ENCODE measurements around the gene BRD3OS. TPM values are rescaled to one million over a fixed set of nuclear protein-coding genes. Genes with fewer than 3 reads are reported as not detected.
A peak's percentile ranks its signal among the peaks of the same experiment; 100 is the strongest.

BRD3OS gene
- total RNA-seq, 1 experiment from 2014 or later = 16.2 TPM

DNA sequence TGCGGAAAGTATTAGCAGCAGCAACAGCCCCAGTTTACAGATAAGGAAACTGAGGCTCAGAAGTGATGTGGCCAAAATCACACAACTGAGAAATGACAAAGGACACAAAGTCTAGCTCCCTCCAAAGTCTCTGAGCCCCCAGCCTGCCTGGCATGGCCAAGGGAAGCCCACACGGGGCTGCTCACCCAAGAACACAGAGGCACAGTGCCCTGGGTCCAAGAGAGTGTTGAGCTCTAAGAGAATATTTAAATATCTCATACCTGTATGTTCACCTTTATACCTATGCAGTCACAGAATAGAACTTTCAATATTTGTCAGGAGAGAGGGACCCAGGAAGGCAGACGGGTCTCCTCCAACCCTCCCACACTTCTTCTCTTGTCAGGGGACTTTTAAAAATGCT is 49.8 kb upstream of the BRD3OS start:
- no peaks in the 10 kb centered on the region for H3K27me3 Mint-ChIP-seq (ENCODE audit: low read depth)
- CTCF ChIA-PET = no interaction called here

GRCh38 chr9:133976191-133976861 is 49.0 kb upstream of the BRD3OS start:
- CTCF ChIA-PET = interaction anchor here (0.7 kb wide), 1 partner anchor 19 kb away, joined by 3 read pairs; no protein-coding TSS in a partner anchor
- Mint-ChIP-seq H3K27me3 (ENCODE audit: low read depth) (no peaks in the 10 kb centered on the region), H3K4me1 (peaks cover 29% of the 10 kb centered on the region), H3K36me3 (no peaks in the 10 kb centered on the region), H3K27ac (no peak overlapping the region), H3K9me3 (no peaks in the 10 kb centered on the region), H3K4me3 (no peak overlapping the region)
- ATAC-seq (no peak), DNase-seq (ENCODE audit: low spot score) (peak; percentile 4)
- TF ChIP-seq, protein P1, sequence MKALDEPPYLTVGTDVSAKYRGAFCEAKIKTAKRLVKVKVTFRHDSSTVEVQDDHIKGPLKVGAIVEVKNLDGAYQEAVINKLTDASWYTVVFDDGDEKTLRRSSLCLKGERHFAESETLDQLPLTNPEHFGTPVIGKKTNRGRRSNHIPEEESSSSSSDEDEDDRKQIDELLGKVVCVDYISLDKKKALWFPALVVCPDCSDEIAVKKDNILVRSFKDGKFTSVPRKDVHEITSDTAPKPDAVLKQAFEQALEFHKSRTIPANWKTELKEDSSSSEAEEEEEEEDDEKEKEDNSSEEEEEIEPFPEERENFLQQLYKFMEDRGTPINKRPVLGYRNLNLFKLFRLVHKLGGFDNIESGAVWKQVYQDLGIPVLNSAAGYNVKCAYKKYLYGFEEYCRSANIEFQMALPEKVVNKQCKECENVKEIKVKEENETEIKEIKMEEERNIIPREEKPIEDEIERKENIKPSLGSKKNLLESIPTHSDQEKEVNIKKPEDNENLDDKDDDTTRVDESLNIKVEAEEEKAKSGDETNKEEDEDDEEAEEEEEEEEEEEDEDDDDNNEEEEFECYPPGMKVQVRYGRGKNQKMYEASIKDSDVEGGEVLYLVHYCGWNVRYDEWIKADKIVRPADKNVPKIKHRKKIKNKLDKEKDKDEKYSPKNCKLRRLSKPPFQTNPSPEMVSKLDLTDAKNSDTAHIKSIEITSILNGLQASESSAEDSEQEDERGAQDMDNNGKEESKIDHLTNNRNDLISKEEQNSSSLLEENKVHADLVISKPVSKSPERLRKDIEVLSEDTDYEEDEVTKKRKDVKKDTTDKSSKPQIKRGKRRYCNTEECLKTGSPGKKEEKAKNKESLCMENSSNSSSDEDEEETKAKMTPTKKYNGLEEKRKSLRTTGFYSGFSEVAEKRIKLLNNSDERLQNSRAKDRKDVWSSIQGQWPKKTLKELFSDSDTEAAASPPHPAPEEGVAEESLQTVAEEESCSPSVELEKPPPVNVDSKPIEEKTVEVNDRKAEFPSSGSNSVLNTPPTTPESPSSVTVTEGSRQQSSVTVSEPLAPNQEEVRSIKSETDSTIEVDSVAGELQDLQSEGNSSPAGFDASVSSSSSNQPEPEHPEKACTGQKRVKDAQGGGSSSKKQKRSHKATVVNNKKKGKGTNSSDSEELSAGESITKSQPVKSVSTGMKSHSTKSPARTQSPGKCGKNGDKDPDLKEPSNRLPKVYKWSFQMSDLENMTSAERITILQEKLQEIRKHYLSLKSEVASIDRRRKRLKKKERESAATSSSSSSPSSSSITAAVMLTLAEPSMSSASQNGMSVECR (CRISPR knock-in tag; IDR thresholded peaks at IDR 0.05; ENCODE audit: borderline replicate concordance) = no peak
- TF ChIP-seq ZNF396 (CRISPR knock-in tag; IDR thresholded peaks at IDR 0.05; ENCODE audit: borderline replicate concordance) = no peak
- TF ChIP-seq, protein P2, sequence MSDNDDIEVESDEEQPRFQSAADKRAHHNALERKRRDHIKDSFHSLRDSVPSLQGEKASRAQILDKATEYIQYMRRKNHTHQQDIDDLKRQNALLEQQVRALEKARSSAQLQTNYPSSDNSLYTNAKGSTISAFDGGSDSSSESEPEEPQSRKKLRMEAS (CRISPR knock-in tag; IDR thresholded peaks at IDR 0.05) = no peak
- TF ChIP-seq, protein P3, sequence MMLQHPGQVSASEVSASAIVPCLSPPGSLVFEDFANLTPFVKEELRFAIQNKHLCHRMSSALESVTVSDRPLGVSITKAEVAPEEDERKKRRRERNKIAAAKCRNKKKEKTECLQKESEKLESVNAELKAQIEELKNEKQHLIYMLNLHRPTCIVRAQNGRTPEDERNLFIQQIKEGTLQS (CRISPR knock-in tag; conservative IDR thresholded peaks at IDR 0.05) = no peak
- POLR2A ChIA-PET = no interaction called here

More for the DNA sequence above, 49.8 kb upstream of the BRD3OS start:
- no peaks in the 10 kb centered on the region for H3K36me3 Mint-ChIP-seq
- ATAC-seq (no peak), DNase-seq (ENCODE audit: low spot score) (no peak)
- POLR2A ChIA-PET = no interaction called here
- peaks cover 38% of the 10 kb centered on the region for H3K4me1 Mint-ChIP-seq
- H3K9me3 Mint-ChIP-seq = no peaks in the 10 kb centered on the region
- no peak overlapping the region for H3K4me3 Mint-ChIP-seq
- TF ChIP-seq, protein P4, sequence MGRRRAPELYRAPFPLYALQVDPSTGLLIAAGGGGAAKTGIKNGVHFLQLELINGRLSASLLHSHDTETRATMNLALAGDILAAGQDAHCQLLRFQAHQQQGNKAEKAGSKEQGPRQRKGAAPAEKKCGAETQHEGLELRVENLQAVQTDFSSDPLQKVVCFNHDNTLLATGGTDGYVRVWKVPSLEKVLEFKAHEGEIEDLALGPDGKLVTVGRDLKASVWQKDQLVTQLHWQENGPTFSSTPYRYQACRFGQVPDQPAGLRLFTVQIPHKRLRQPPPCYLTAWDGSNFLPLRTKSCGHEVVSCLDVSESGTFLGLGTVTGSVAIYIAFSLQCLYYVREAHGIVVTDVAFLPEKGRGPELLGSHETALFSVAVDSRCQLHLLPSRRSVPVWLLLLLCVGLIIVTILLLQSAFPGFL (CRISPR knock-in tag; IDR thresholded peaks at IDR 0.05; ENCODE audit: borderline replicate concordance) = no peak
- TF ChIP-seq SMAD4 (CRISPR knock-in tag; IDR thresholded peaks at IDR 0.05) (no peak), GTF2I (CRISPR knock-in tag; conservative IDR thresholded peaks at IDR 0.05) (no peak), NR1H2 (CRISPR knock-in tag; IDR thresholded peaks at IDR 0.05) (no peak), FOXP1 (CRISPR knock-in tag; IDR thresholded peaks at IDR 0.05; ENCODE audit: borderline replicate concordance) (no peak), MXD4 (CRISPR knock-in tag; IDR thresholded peaks at IDR 0.05; ENCODE audit: borderline replicate concordance) (no peak), PRRX2 (CRISPR knock-in tag; IDR thresholded peaks at IDR 0.05) (no peak), AFF4 (CRISPR knock-in tag; IDR thresholded peaks at IDR 0.05; ENCODE audit: borderline replicate concordance) (no peak), NFATC4 (CRISPR knock-in tag; IDR thresholded peaks at IDR 0.05) (no peak)
- H3K27ac Mint-ChIP-seq = no peak overlapping the region

All from WTC11 (cell line).